DMS53 treated with DMSO at 0.1 percent for 48 hours (cell line): ENCODE data around the gene ZNF532.

Source experiments
- DNase-seq: peaks from one replicate; lab custom pipeline; 2025; ENCODE audit not compliant: unreplicated experiment; lab: John Stamatoyannopoulos, UW

Gene ZNF532

DNA sequence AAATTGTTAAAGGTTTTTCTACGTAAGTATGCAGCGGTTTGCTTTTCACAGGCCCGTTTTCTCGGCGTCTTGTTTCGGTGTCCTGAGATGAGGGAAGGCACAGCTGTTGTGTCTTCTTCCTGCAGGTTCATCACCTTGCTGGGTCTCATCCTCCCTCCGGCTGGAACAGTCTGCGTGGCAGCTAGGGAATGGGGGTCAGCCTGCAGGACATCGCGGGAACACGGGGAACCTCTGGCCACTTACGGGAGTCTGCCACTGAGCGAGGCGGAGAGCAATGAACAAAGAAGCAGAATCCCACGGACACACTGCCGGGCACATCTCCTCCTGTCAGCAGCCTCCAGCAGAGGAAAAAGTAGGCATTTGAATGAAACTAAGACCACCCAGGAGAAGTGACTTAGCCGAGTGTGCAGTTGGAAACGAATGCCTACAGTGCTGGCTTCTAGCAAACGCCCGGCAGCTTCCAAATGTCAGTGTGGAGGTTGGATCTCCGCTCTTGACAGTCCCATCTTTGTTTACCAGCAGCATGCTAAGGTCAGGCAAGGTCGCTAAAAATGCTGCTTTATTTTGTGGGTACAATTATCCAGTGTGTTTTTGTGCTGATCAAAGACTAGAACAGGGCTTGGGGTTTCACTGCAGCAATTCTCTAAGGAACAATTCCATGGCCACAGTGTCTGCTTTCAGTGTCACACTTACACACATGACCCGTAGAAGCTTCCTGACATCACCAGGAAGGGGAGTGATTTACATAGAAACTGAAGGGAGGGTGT, 165.2 kb downstream of the ZNF532 start:
- no peak for DNase-seq

DNA sequence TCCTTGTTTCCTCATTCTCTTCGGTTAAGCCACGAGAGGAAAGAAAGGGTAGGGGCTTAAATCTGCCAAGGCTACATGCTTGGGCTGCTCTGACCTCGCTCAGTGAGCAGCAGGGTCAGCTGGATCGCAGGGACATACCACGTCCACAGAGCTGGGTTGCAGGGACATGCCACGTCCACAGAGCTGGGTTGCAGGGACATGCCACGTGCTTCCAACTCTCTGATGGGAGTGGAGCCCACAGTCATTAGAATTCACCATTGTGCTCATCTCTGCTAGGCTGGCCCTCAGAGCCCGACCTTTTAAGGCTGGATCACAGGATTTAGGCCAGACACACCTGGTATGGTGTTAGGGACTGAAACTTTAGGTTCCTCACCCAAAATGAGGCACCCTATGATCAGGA, 167.6 kb downstream of the ZNF532 start:
- no peak for DNase-seq

DNA sequence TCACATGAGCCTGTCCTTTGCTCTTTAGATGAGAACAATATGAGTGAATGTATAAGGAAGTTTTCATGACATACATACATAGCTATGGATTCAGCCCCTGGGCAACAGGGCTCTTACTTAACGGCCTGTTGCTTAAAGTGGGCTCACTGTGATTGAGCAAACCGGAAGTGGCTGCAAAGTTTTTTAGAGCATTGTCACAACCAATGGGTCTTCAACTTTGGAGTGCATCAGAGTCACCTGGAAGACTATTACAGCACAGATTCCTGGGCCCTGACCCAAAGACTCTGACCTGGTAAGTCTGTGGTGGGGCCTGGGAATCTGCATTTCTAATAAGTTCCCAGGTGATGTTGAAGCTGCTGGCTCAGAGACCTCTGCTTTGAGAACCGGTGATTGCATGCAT, 168.7 kb downstream of the ZNF532 start:
- no peak for DNase-seq

DNA sequence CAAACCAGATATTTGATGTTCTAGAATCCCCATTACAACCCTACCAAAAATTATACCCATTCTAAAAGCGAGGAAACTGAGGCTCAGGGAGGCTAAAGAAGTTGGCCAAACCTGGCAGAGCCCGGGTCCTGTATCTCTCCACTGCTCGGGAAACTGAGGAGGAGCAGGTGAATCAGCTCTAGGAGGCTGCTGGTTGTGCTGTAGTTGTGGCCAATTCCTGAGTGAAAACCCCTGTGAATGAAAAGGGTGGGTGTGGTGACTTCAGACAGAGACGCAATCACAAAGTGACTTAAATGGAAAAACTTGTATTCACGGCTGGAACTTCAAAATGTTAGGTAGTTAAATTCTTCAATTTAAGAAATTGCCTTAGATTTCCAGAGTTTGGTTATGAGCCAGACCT, 169.3 kb downstream of the ZNF532 start:
- DNase-seq = no peak

- DNase-seq = no peak
Observed at GRCh38 chr18:59035591-59035990, 170.9 kb downstream of the ZNF532 start.
